HepG2 (cell line): ENCODE results near the gene TTC31. TPM values are rescaled to one million over a fixed set of nuclear protein-coding genes. Genes with fewer than 3 reads are reported as not detected.

Source experiments
- BCL3 ChIP-seq: sonication (generic); formaldehyde crosslinking; IDR thresholded peaks from 2 replicates; pipeline ENCODE4 v1.5.1; 2020; ENCODE audit warnings: mild to moderate bottlenecking, missing genetic modification reagents, moderate library complexity
- GATA4 ChIP-seq: sonication (generic); IDR thresholded peaks from 2 replicates; pipeline ENCODE4 v1.6.1; 2016; ENCODE audit warnings: antibody characterized with exemption, low read depth, borderline replicate concordance
- HMGXB3 ChIP-seq: sonication (generic); formaldehyde crosslinking; IDR thresholded peaks from 2 replicates; pipeline ENCODE4 v1.4.0; 2020; ENCODE audit warnings: missing genetic modification reagents, borderline replicate concordance
- KDM4B ChIP-seq: sonication (generic); formaldehyde crosslinking; IDR thresholded peaks from 2 replicates; pipeline ENCODE4 v1.4.0; 2020; ENCODE audit warnings: missing genetic modification reagents
- MAX ChIP-seq: IDR thresholded peaks from 2 replicates; pipeline ENCODE4 v1.6.1; 2012; ENCODE audit warnings: inconsistent platforms
- MED8 ChIP-seq: sonication (generic); formaldehyde crosslinking; IDR thresholded peaks from 2 replicates; pipeline ENCODE4 v1.8.1; 2023; ENCODE audit warnings: mild to moderate bottlenecking, missing genetic modification reagents; ENCODE audit not compliant: insufficient replicate concordance
- NFKB2 ChIP-seq: sonication (generic); formaldehyde crosslinking; IDR thresholded peaks from 2 replicates; pipeline ENCODE4 v1.4.0; 2020; ENCODE audit warnings: missing genetic modification reagents, borderline replicate concordance
- PHB2 ChIP-seq: fragments of 450-650 bp; IDR thresholded peaks from 2 replicates; pipeline ENCODE4 v1.6.1; 2018; ENCODE audit not compliant: partially characterized antibody
- TBX2 ChIP-seq: sonication (generic); formaldehyde crosslinking; IDR thresholded peaks from 2 replicates; pipeline ENCODE4 v1.5.0; 2020; ENCODE audit warnings: missing genetic modification reagents, mild to moderate bottlenecking, borderline replicate concordance
- TRIM22 ChIP-seq: fragments of 450-650 bp; IDR thresholded peaks from 2 replicates; pipeline ENCODE4 v1.6.1; 2017
- USF2 ChIP-seq, 2 experiments: sonication (generic) in 1 of 2; formaldehyde crosslinking in 1 of 2; IDR thresholded peaks; 2 replicates each; pipeline versions ENCODE4 v1.5.1 to v1.6.1; 2011 to 2020; ENCODE audit warnings: borderline replicate concordance in 1 of 2, low read depth in 1 of 2, low read length in 1 of 2, mild to moderate bottlenecking in 1 of 2, missing genetic modification reagents in 1 of 2, moderate library complexity in 1 of 2
- ZNF235 ChIP-seq: sonication (generic); formaldehyde crosslinking; IDR thresholded peaks from 2 replicates; pipeline ENCODE4 v1.8.1; 2023; ENCODE audit warnings: mild to moderate bottlenecking, missing genetic modification reagents, borderline replicate concordance
- ZNF609 ChIP-seq: sonication (generic); formaldehyde crosslinking; IDR thresholded peaks from 2 replicates; pipeline ENCODE4 v1.4.0; 2020; ENCODE audit warnings: mild to moderate bottlenecking, missing genetic modification reagents, borderline replicate concordance
- polyA plus RNA-seq, 8 experiments: library from polyadenylated mRNA; depleted of rRNA in 3 of 8; stranded (reverse) in 7 of 8; unstranded in 1 of 8; fragments of >200 nt; fragmentation: Illumina TruSeq in 4 of 8; extraction: Trizol in 4 of 8; gene quantifications; 2 replicates each; pipeline versions ENCODE4 v1.2.1 to v1.2.3, GENCODE V29; 2011 to 2016; ENCODE audit warnings: low read depth in 4 of 8, missing spikeins in 1 of 8, mixed read lengths in 1 of 8; ENCODE audit not compliant: insufficient read depth in 1 of 8
- total RNA-seq, 5 experiments: library from RNA; depleted of rRNA; stranded (reverse); fragments of >200 nt; fragmentation: Illumina TruSeq; extraction: Trizol; gene quantifications; 2 replicates each; pipeline ENCODE4 v1.2.3, GENCODE V29; 2016; ENCODE audit warnings: low read depth in 1 of 5

TTC31 gene
- total and polyA plus RNA-seq, 2 of the 13 experiments (the other 11 are each of a cell fraction or from before 2014, with no cell fraction given) = 28.3 to 39.5 TPM

GRCh38 chr2:74457549-74458131 is 25.2 kb upstream of the TTC31 start (continued):
- TF ChIP-seq ZNF609 (no peak), MAX (peak; percentile 51; the same call in 1 of the 2 replicates), TBX2 (CRISPR knock-in tag) (no peak; the same call in none of the 2 replicates), MED8 (CRISPR knock-in tag) (peak; percentile 23), NFKB2 (peak; percentile 87; the same call in 1 of the 2 replicates), GATA4 (no peak; the same call in 1 of the 2 replicates), BCL3 (no peak; the same call in 1 of the 2 replicates), PHB2 (no peak), USF2 (IDR thresholded peaks at IDR 0.05; ENCODE audit: low read depth, low read length) (no peak), USF2 (CRISPR knock-in tag; IDR thresholded peaks at IDR 0.05; ENCODE audit: borderline replicate concordance) (no peak), HMGXB3 (CRISPR knock-in tag) (no peak), ZNF235 (CRISPR knock-in tag) (no peak), TRIM22 (no peak), KDM4B (CRISPR knock-in tag) (0 out of 2 replicates have a peak, but pooled peaks have one; percentile 1)
